Lower leg skin (tissue), 4 donors: Measurements from ENCODE around the gene CYP2R1. TPM values are rescaled to one million over a fixed set of nuclear protein-coding genes. Genes with fewer than 3 reads are reported as not detected.
A peak's percentile ranks its signal among the peaks of the same experiment; 100 is the strongest.

Source experiments
- DNase-seq, 2 donors: peaks; one replicate each; pipeline ENCODE4 v3.0.0-alpha.2; 2019; ENCODE audit warnings: low spot score in 2 of 2
- H3K4me3 ChIP-seq: fragments of 200-600 bp; sonication (generic); 2 replicates; pipeline ENCODE4 v1.5.1; 2017; ENCODE audit warnings: mild to moderate bottlenecking, low read depth; ENCODE audit not compliant: poor library complexity, severe bottlenecking
- POLR2A ChIP-seq, 2 donors: fragments of 450-650 bp; IDR thresholded peaks; one replicate each; pipeline ENCODE4 v1.6.1; 2016 to 2017; ENCODE audit warnings: antibody characterized with exemption in 2 of 2, mild to moderate bottlenecking in 1 of 2, moderate library complexity in 1 of 2
- WGBS, 2 donors: methylation state at CpG; one replicate each; pipeline ENCODE4 v1.1.5; 2018; 5-methylcytosine and 5-hydroxymethylcytosine counted together
- intact Hi-C: fragments of 100-400 bp; cut with DNase I; formaldehyde crosslinking; loops from one replicate; pipeline ENCODE4 v1.15.0; 2023; ENCODE audit warnings: low total_unique reads
- total RNA-seq, 4 donors: library from RNA; depleted of rRNA; stranded (reverse); fragments of >200 nt; gene quantifications; one replicate each; pipeline ENCODE4 v1.1.0, GENCODE V29; 2016
- TF ChIP-seq, protein P1 (sequence below), 3 donors: fragments of 450-650 bp; IDR thresholded peaks; one replicate each; pipeline ENCODE4 v1.5.1; 2016; ENCODE audit warnings: antibody characterized with exemption in 3 of 3, mild to moderate bottlenecking in 3 of 3, moderate library complexity in 2 of 3

The CYP2R1 gene
- total RNA-seq, 4 donors from 2014 or later: 19.4 to 27.9 (median 26.1) TPM

DNA sequence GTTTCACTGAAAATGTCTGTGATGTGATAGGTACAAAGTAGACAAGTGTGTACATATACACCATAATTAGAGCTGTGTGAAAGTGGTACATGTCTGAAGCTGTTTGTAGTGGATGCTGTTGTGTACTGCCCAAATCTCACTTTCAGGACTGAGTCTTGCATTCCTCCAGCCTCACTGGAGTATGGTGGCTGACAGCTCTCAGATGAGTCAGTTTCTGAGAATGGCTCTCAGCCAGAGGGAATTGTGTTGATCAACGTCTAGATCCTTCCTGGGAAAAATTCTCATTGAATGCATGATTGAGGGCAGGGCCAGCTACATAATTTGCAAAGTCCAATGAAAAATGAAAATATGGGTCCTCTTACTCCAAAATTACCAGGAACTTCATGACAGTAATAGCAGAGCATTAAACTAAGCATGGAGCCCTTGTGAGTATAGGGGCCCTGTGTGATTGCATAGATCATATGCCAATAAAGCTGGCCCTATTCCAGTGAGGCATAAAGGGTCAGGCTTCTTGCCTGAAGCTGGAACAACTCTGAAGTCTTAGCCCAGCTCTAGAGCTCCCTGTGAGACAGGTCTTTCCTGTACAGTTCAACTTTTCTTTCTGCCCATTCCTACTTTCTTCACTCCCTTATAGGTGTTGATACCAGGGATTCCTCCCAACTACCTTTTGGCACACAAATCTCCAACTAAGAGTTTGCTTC lies 10.8 kb upstream of the CYP2R1 start:
- TF ChIP-seq, protein P1, sequence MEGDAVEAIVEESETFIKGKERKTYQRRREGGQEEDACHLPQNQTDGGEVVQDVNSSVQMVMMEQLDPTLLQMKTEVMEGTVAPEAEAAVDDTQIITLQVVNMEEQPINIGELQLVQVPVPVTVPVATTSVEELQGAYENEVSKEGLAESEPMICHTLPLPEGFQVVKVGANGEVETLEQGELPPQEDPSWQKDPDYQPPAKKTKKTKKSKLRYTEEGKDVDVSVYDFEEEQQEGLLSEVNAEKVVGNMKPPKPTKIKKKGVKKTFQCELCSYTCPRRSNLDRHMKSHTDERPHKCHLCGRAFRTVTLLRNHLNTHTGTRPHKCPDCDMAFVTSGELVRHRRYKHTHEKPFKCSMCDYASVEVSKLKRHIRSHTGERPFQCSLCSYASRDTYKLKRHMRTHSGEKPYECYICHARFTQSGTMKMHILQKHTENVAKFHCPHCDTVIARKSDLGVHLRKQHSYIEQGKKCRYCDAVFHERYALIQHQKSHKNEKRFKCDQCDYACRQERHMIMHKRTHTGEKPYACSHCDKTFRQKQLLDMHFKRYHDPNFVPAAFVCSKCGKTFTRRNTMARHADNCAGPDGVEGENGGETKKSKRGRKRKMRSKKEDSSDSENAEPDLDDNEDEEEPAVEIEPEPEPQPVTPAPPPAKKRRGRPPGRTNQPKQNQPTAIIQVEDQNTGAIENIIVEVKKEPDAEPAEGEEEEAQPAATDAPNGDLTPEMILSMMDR (IDR thresholded peaks at IDR 0.05): no peak
- no peak for TF ChIP-seq POLR2A (IDR thresholded peaks at IDR 0.05)
- 14% methylated on average over 1 of the region's 1 CpG for WGBS, 2 donors
- DNase-seq: no peak
- intact Hi-C loops: no loop called here
- no peak overlapping the region for H3K4me3 ChIP-seq

DNA sequence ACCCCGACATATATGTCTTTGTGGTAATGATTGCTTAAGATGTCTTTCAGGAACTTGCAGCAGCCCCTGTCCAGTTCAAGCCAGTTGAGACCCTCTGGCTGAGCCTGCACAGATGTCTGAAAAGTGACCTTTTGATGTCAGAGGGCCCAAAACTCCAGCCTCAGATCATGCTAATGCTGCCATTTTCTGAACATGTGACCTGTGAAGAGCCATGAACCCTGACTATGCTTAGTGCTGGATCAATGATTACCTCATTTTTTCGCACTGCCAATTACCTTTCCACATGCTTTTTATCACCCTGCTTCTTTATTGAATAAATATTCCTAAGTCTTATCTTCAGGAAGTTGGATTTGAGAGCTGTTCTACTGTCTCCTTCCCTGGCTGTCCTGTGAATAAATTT lies 6.9 kb upstream of the CYP2R1 start:
- intact Hi-C loops: no loop called here
- WGBS, 2 donors: 87 to 92% methylated on average over 2 of the region's 2 CpGs
- DNase-seq: no peak
- TF ChIP-seq POLR2A (IDR thresholded peaks at IDR 0.05): no peak
- TF ChIP-seq, protein P1 (IDR thresholded peaks at IDR 0.05): no peak
- no peak overlapping the region for H3K4me3 ChIP-seq

DNA sequence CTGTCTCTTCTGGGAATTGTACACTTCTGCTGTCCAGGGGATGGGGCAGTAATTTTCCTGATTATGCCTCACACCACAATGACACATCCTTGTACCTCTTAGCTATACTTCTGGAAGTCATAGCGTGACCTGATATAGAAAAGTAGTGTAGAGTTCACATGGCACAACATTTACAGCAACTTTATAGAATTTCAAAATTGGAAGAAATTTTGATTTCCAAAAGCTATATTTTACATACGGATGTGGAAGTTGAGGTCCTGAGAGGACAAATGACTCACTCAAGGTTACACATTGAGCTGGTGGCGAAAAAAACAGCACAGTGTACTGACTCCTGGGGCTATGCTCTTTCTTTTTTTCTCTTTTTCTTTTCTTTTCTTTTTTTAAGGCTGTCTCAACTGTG lies 6.3 kb upstream of the CYP2R1 start:
- 89 to 95% methylated on average over 3 of the region's 3 CpGs for WGBS, 2 donors
- DNase-seq: no peak
- intact Hi-C loops: no loop called here
- TF ChIP-seq, protein P1 (IDR thresholded peaks at IDR 0.05): no peak
- H3K4me3 ChIP-seq: no peak overlapping the region

DNA sequence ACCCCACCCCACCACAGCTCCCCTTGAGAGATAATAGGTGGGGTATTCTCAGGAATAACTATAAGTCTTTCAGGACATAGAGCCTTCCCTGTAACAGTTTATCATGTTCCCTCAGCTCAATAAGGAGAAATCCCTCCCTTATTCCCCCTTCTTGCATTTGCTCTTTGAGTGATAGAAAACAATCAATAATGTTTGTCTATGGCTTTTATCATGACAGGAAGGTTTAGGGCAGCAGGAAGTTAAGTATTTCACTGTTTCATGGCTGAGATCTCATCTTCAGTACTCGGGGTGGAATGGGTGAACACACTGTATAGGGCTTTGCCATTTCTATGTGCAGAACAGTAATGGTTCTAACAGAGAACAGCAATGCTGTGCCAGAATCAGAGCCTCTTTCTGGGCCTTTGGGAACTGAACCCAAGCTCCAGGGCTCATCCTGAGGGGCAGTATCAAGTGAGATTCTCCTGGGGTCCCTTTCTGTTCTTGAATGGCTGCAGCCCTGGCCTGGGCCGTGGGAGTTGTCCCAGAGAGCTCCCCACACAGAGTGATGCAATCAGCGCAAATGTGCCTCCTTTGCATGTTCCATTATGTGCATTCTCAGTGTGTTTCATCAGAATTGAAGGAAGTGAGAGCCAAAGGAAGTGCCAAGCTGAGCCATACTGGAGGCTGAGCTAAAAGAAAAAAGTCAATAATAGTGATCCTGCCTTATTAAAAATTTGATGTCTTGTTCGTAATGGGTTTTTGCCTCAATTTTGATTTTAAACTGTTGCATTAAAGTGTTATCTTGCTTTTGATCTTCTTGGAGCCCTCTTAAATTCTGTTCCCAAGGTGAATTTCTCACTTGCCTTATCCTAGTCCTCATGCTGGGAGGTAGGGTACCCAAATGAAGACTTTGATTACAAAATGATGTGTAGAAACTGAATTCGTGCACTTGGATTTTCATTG lies 2.9 kb upstream of the CYP2R1 start:
- no peak overlapping the region for H3K4me3 ChIP-seq
- WGBS, 2 donors: 62 to 64% methylated on average over 5 of the region's 5 CpGs
- peak; percentile 60 to 87 for DNase-seq
- intact Hi-C loops: no loop called here
- TF ChIP-seq POLR2A (IDR thresholded peaks at IDR 0.05): no peak
- TF ChIP-seq, protein P1 (IDR thresholded peaks at IDR 0.05): no peak

DNA sequence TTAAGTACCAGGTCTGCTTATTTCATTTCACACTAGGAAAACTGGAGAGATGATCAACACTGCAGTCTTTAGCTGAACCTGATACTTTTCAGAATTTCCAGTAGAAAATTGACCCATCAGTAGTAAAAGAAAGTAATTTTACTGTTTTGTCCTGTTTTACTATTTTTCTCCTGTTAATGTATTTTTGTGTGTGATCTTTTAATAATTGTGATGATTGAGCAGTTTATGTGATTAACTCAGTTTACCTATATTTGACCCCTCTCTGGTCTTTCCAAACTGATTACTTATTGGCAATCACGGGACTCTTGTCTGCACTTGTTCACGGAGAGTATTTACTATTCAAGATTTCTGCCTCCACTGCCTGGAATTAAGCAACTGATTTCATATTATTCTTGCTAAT lies 546 bp upstream of the CYP2R1 start:
- 61 to 72% methylated on average over 2 of the region's 2 CpGs for WGBS, 2 donors
- H3K4me3 ChIP-seq: no peak overlapping the region
- DNase-seq: no peak
- no peak for TF ChIP-seq POLR2A (IDR thresholded peaks at IDR 0.05)
- TF ChIP-seq, protein P1 (IDR thresholded peaks at IDR 0.05): no peak
- intact Hi-C loops: no loop called here
